Superior temporal gyrus (tissue), 1 donor: ENCODE measurements around the gene FNDC3B.

ENCODE experiments used
- DNase-seq: peaks from one replicate; pipeline ENCODE4 v3.0.0-alpha.2; 2016; ENCODE audit errors: extremely low spot score

Gene FNDC3B

GRCh38 chr3:172148702-172149565 lies 109.6 kb downstream of the FNDC3B start:
- DNase-seq, result no peak

- no peak for DNase-seq
Measured at GRCh38 chr3:172150268-172150667, 110.9 kb downstream of the FNDC3B start.

GRCh38 chr3:172150913-172151650 lies 111.7 kb downstream of the FNDC3B start:
- DNase-seq, result no peak

- no peak for DNase-seq
Measured at GRCh38 chr3:172151651-172152649, 112.6 kb downstream of the FNDC3B start.

- DNase-seq, result no peak
Measured at GRCh38 chr3:172152874-172153273, 113.5 kb downstream of the FNDC3B start.

- DNase-seq, result no peak
Measured at GRCh38 chr3:172153335-172153861, 114.0 kb downstream of the FNDC3B start.

GRCh38 chr3:172154768-172155664 lies 115.6 kb downstream of the FNDC3B start:
- no peak for DNase-seq

- DNase-seq, result no peak
Measured at GRCh38 chr3:172155897-172156585, 116.7 kb downstream of the FNDC3B start.

GRCh38 chr3:172156586-172156955 lies 117.2 kb downstream of the FNDC3B start:
- no peak for DNase-seq

- no peak for DNase-seq
Measured at GRCh38 chr3:172157564-172158258, 118.3 kb downstream of the FNDC3B start.

- no peak for DNase-seq
Measured at GRCh38 chr3:172158741-172159140, 119.4 kb downstream of the FNDC3B start.

- no peak for DNase-seq
Measured at GRCh38 chr3:172159376-172159775, 120.0 kb downstream of the FNDC3B start.

- no peak for DNase-seq
Measured at GRCh38 chr3:172159962-172160538, 120.7 kb downstream of the FNDC3B start.

GRCh38 chr3:172161133-172161789 lies 121.9 kb downstream of the FNDC3B start:
- DNase-seq, result no peak

GRCh38 chr3:172161959-172162358 lies 122.6 kb downstream of the FNDC3B start:
- no peak for DNase-seq

GRCh38 chr3:172163320-172163719 lies 123.9 kb downstream of the FNDC3B start:
- DNase-seq, result no peak

GRCh38 chr3:172164620-172165362 lies 125.4 kb downstream of the FNDC3B start:
- no peak for DNase-seq

- no peak for DNase-seq
Measured at GRCh38 chr3:172166261-172166660, 126.9 kb downstream of the FNDC3B start.
